ENCODE data around the gene CEMP1.
"Not testable (repeated sequence)": the region's sequence is repeated elsewhere in the genome, so short reads cannot be mapped to it uniquely, and the experiment has no call there.

The CEMP1 gene

GRCh38 chr16:2533912-2534311 lies 2.7 kb upstream of the CEMP1 start:
- no peak for TF ChIP-seq CTCF (conservative IDR thresholded peaks at IDR 0.05; ENCODE audit: low read length)

GRCh38 chr16:2533142-2533755 lies 2.0 kb upstream of the CEMP1 start:
- not testable (repeated sequence) for H3K4me3 ChIP-seq (ENCODE audit: low read length)

More at GRCh38 chr16:2533912-2534311, 2.7 kb upstream of the CEMP1 start:
- DNase-seq (ENCODE audit: low read depth), result no peak
- H3K4me3 ChIP-seq (ENCODE audit: low read length), result no peak overlapping the region

GRCh38 chr16:2532494-2533141 lies 1.4 kb upstream of the CEMP1 start:
- no peak for TF ChIP-seq CTCF (conservative IDR thresholded peaks at IDR 0.05; ENCODE audit: low read length)

More at GRCh38 chr16:2533142-2533755, 2.0 kb upstream of the CEMP1 start:
- not testable (repeated sequence) for DNase-seq (ENCODE audit: low read depth)

GRCh38 chr16:2531696-2532493 lies 687 bp upstream of the CEMP1 start:
- peak overlapping the region; percentile 76 for H3K4me3 ChIP-seq (ENCODE audit: low read length)
- no peak for TF ChIP-seq CTCF (conservative IDR thresholded peaks at IDR 0.05; ENCODE audit: low read length)
- peak; percentile 96 for DNase-seq (ENCODE audit: low read depth)

More at GRCh38 chr16:2532494-2533141, 1.4 kb upstream of the CEMP1 start:
- H3K4me3 ChIP-seq (ENCODE audit: low read length), result peak overlapping the region; percentile 76
- DNase-seq (ENCODE audit: low read depth), result peak; percentile 42

- TF ChIP-seq CTCF (conservative IDR thresholded peaks at IDR 0.05; ENCODE audit: low read length), result no peak
- no peak for DNase-seq (ENCODE audit: low read depth)
- no peak overlapping the region for H3K4me3 ChIP-seq (ENCODE audit: low read length)
Observed at GRCh38 chr16:2530629-2531318, 434 bp downstream of the CEMP1 start.

- no peak for DNase-seq (ENCODE audit: low read depth)
- H3K4me3 ChIP-seq (ENCODE audit: low read length), result no peak overlapping the region
- TF ChIP-seq CTCF (conservative IDR thresholded peaks at IDR 0.05; ENCODE audit: low read length), result no peak
Observed at GRCh38 chr16:2529961-2530628, 1.1 kb downstream of the CEMP1 start.
